ENCODE data around the gene AK4.

DNA sequence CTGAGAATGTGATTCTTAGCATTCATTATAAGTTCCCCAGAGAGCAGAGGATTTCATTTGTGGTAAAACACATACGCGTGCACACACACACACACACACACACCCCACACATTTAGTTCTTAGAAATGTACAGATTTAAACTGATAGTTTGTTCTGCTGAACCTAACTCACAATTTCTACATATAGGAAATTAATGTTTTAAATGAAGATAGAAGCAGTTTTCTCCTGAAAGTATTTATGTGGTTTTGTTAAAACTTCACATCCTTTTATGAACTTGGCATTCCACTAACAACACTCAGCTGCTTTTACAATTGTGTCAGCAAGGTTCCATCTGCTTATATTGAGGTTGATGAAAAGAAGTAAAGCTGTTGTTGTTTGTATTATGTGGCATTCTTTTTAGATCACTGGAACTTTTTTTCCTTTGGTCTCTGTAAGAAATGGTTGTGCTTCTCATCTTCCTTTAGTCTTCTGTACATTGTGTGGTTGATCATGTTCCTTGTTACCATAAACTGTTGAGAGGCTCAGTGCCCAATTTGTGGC is 41.6 kb downstream of the AK4 start:
- TF ChIP-seq POLR2A (IDR thresholded peaks at IDR 0.05; ENCODE audit: low read length), result no peak
- no peak for TF ChIP-seq GATA1 (IDR thresholded peaks at IDR 0.05; ENCODE audit: low read depth, low read length)
